ENCODE results near the gene ADGRL1.

DNA sequence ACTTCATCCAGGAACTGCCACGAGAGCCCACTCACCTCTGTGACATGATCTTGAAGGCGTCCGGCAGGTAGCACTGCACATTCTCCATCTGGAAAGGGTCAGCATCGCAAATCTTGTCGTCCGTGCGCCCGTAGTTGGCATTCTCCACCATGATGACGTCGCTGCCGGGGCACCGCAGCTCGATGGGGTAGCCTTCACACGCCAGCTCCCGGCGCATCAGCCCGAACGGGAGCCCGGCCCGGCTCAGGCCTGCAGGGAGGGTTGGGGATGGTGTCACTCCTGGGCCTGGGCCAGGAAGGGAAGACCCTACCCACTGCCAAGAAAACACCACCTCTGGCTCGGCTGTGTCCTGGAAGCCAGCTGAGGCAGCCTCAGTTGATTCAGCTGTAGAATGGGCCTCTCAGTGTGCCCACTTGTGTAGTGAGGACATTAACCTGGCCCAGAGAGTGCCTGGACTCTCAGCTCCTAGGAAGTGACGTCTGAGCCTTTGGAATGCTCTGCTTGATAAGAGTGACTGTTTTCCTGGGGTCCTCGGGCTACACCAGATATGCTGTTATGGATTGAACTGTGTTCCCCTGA lies 28.4 kb downstream of the ADGRL1 start:
- TF ChIP-seq NR2C2 (CRISPR knock-in tag; IDR thresholded peaks at IDR 0.05) (no peak), NR2C2 (tag; IDR thresholded peaks at IDR 0.05) (no peak), EZH2 (IDR thresholded peaks at IDR 0.05; ENCODE audit: borderline replicate concordance, low read depth, low read length) (no peak), ZNF561 (CRISPR knock-in tag; conservative IDR thresholded peaks at IDR 0.05) (no peak)
